PC-9 (cell line): ENCODE data around the gene TSPAN31. TPM values are rescaled to one million over a fixed set of nuclear protein-coding genes. Genes with fewer than 3 reads are reported as not detected.
A peak's percentile ranks its signal among the peaks of the same experiment; 100 is the strongest.

Experiments used
- BruUV-seq: library from RNA; stranded (reverse); fragments of 400-500 nt; replicated peaks from 2 replicates; lab custom pipeline; 2021; lab: Mats Ljungman, UMichigan
- CTCF ChIA-PET: fragments of 300-600 bp; sonication (Branson Sonifier 250); formaldehyde crosslinking; loops from one replicate; lab custom pipeline; 2022; ENCODE audit warnings: antibody characterized with exemption; lab: Charles Lee
- POLR2A ChIA-PET: fragments of 300-600 bp; sonication (Branson Sonifier 250); formaldehyde crosslinking; loops from one replicate; lab custom pipeline; 2022; ENCODE audit warnings: antibody characterized with exemption; ENCODE audit not compliant: unreplicated experiment; lab: Charles Lee
- DNase-seq, 2 experiments: peaks; one replicate each; pipeline versions ENCODE4 v3.0.0 to v3.0.0-alpha.2; 2015 to 2022; ENCODE audit warnings: mixed read lengths in 1 of 2
- H2AFZ ChIP-seq: fragments of 200-600 bp; sonication (generic); 2 replicates; pipeline ENCODE4 v1.8.1; 2017; ENCODE audit warnings: antibody characterized with exemption
- H3F3A ChIP-seq: fragments of 200-600 bp; sonication (generic); 2 replicates; pipeline ENCODE4 v1.8.1; 2017; ENCODE audit warnings: antibody characterized with exemption, mild to moderate bottlenecking, low read depth; ENCODE audit not compliant: insufficient read depth
- H3K27ac ChIP-seq: fragments of 200-600 bp; sonication (generic); 2 replicates; pipeline ENCODE4 v1.6.1; 2016; ENCODE audit warnings: mixed run types
- H3K27me3 ChIP-seq: fragments of 200-600 bp; sonication (generic); 2 replicates; pipeline ENCODE4 v1.6.1; 2016; ENCODE audit warnings: low read depth, mixed run types; ENCODE audit not compliant: insufficient read depth
- H3K36me3 ChIP-seq: fragments of 200-600 bp; sonication (generic); 2 replicates; pipeline ENCODE4 v1.6.1; 2016; ENCODE audit warnings: low read depth, mixed run types
- H3K4me1 ChIP-seq: fragments of 200-600 bp; sonication (generic); replicated peaks from 2 replicates; pipeline ENCODE4 v1.6.1; 2016; ENCODE audit warnings: mixed run types; ENCODE audit not compliant: insufficient read depth
- H3K4me2 ChIP-seq: fragments of 200-600 bp; sonication (generic); 2 replicates; pipeline ENCODE4 v1.6.1; 2017; ENCODE audit warnings: mixed run types
- H3K4me3 ChIP-seq: fragments of 200-600 bp; sonication (generic); 2 replicates; pipeline ENCODE4 v1.6.1; 2016; ENCODE audit warnings: mixed run types
- H3K79me2 ChIP-seq: fragments of 200-600 bp; sonication (generic); 2 replicates; pipeline ENCODE4 v1.6.1; 2017; ENCODE audit warnings: low read depth, mixed run types
- H3K9me2 ChIP-seq: fragments of 200-600 bp; sonication (generic); 2 replicates; pipeline ENCODE4 v1.8.1; 2017; ENCODE audit warnings: mild to moderate bottlenecking; ENCODE audit not compliant: insufficient read depth
- H3K9me3 ChIP-seq: fragments of 200-600 bp; sonication (generic); 2 replicates; pipeline ENCODE4 v1.8.1; 2016; ENCODE audit warnings: low read depth; ENCODE audit not compliant: insufficient read depth
- H4K20me1 ChIP-seq: fragments of 200-600 bp; sonication (generic); 2 replicates; pipeline ENCODE4 v1.8.1; 2017; ENCODE audit not compliant: insufficient read depth
- EZH2 ChIP-seq: fragments of 200-600 bp; sonication (generic); IDR thresholded peaks from 2 replicates; pipeline ENCODE4 v1.8.0; 2017; ENCODE audit warnings: antibody characterized with exemption, low read depth
- intact Hi-C: fragments of 100-400 bp; cut with micrococcal nuclease; formaldehyde crosslinking; loops from one replicate; pipeline ENCODE4 v1.10.0; 2022; ENCODE audit not compliant: unreplicated experiment
- total RNA-seq: library from RNA; stranded (reverse); gene quantifications from 2 replicates; pipeline ENCODE4 v1.2.3, GENCODE V29; 2021
- TF ChIP-seq, protein P1 (sequence below): fragments of 200-600 bp; sonication (generic); conservative IDR thresholded peaks from 2 replicates; pipeline ENCODE4 v1.6.1; 2017; ENCODE audit warnings: mixed run types, antibody characterized with exemption, mild to moderate bottlenecking, moderate library complexity

TSPAN31 gene
- total RNA-seq, 1 experiment from 2014 or later, result 18.2 TPM

DNA sequence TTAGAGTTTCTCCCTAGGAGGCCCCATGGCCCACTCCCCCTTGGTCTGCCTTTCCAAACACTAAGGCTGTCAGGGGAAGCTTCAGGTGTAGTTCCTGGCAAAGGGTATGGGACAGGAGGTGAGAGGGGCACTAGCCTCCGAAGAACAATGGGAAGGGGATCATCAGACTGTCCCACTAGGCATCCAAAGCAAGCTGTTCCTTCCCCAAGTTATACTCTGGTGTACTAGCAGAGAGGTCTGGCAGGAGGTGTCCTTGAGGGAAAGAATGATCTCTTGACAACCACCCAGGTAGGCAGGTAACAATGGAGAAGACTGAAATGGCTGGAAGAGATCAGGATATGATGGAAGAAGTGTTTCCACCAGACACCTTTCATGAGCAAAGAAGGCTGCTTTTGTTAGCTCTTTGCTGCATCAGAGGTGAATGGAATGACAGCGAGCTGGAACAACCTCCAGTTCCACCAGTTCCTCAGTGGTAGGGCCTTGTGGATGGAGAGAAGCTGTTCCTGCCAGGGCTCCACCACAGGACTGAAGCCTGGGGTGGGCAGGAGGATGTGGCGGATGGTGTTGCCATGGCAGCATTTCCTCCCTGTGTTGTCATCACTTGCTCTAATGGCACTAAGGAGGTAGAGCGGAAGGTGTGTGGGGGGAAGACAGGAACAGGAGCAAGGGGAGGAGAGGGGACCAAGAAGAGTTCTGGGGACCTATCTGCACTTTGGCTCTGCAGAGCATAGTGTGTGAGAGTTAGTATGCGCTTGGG is 4.0 kb upstream of the TSPAN31 start:
- Histone ChIP-seq H3K36me3 (no peaks in the 10 kb centered on the region), H3K9me3 (no peaks in the 10 kb centered on the region), H3K9me2 (no peaks in the 10 kb centered on the region), H3K4me3 (no peak overlapping the region), H2AFZ (no peak overlapping the region), H3K4me1 (peaks cover 10% of the 10 kb centered on the region), H3K27me3 (peaks cover 10% of the 10 kb centered on the region; the same call in 1 of the 2 replicates), H3K79me2 (peaks cover 5% of the 10 kb centered on the region), H4K20me1 (no peaks in the 10 kb centered on the region), H3K27ac (no peak overlapping the region), H3K4me2 (no peak overlapping the region), H3F3A (peaks cover 12% of the 10 kb centered on the region; the same call in 1 of the 2 replicates)
- BruUV-seq, result no TSS peak
- CTCF ChIA-PET, result no interaction called here
- no peak for DNase-seq
- intact Hi-C loops, result no loop called here
- POLR2A ChIA-PET, result interaction anchor here (0.6 to 0.7 kb wide), 2 partner anchors 19 to 282 kb away, joined by 3 read pairs; no protein-coding TSS in a partner anchor
- no peak for TF ChIP-seq EZH2
- TF ChIP-seq, protein P1, sequence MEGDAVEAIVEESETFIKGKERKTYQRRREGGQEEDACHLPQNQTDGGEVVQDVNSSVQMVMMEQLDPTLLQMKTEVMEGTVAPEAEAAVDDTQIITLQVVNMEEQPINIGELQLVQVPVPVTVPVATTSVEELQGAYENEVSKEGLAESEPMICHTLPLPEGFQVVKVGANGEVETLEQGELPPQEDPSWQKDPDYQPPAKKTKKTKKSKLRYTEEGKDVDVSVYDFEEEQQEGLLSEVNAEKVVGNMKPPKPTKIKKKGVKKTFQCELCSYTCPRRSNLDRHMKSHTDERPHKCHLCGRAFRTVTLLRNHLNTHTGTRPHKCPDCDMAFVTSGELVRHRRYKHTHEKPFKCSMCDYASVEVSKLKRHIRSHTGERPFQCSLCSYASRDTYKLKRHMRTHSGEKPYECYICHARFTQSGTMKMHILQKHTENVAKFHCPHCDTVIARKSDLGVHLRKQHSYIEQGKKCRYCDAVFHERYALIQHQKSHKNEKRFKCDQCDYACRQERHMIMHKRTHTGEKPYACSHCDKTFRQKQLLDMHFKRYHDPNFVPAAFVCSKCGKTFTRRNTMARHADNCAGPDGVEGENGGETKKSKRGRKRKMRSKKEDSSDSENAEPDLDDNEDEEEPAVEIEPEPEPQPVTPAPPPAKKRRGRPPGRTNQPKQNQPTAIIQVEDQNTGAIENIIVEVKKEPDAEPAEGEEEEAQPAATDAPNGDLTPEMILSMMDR, result no peak

DNA sequence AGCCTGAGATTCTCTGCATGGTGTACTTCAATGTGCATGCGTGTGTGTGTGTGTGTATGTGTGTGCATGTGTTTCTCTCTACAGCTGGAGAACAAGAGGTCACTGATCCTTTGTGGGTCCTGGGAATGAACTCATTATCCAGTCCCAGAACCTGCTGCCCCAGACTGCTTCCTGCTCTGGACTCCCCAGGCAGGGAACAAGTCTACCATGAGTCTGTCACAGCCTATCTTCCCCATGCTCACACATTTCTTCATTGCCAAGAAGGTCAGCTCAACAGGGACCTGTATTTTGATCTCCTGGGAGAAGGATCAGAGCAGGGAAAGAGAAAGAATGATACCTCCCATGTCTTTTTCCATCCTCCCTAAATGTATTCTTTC is 3.4 kb upstream of the TSPAN31 start:
- Histone ChIP-seq H3K27me3 (peaks cover 8% of the 10 kb centered on the region; the same call in 1 of the 2 replicates), H3K9me2 (no peaks in the 10 kb centered on the region), H2AFZ (no peak overlapping the region), H3K4me2 (peak overlapping the region; percentile 30; the same call in 1 of the 2 replicates), H3K9me3 (no peaks in the 10 kb centered on the region), H3F3A (peaks cover 17% of the 10 kb centered on the region), H4K20me1 (no peaks in the 10 kb centered on the region), H3K4me1 (peaks cover 13% of the 10 kb centered on the region), H3K27ac (no peak overlapping the region), H3K36me3 (no peaks in the 10 kb centered on the region), H3K79me2 (peaks cover 5% of the 10 kb centered on the region), H3K4me3 (no peak overlapping the region)
- TF ChIP-seq, protein P1, result no peak
- no peak for TF ChIP-seq EZH2
- DNase-seq, result no peak
- no TSS peak for BruUV-seq
- CTCF ChIA-PET, result no interaction called here
- intact Hi-C loops, result no loop called here
- POLR2A ChIA-PET, result interaction anchor here (0.6 to 0.7 kb wide), 2 partner anchors 18 to 283 kb away, joined by 3 read pairs; no protein-coding TSS in a partner anchor

DNA sequence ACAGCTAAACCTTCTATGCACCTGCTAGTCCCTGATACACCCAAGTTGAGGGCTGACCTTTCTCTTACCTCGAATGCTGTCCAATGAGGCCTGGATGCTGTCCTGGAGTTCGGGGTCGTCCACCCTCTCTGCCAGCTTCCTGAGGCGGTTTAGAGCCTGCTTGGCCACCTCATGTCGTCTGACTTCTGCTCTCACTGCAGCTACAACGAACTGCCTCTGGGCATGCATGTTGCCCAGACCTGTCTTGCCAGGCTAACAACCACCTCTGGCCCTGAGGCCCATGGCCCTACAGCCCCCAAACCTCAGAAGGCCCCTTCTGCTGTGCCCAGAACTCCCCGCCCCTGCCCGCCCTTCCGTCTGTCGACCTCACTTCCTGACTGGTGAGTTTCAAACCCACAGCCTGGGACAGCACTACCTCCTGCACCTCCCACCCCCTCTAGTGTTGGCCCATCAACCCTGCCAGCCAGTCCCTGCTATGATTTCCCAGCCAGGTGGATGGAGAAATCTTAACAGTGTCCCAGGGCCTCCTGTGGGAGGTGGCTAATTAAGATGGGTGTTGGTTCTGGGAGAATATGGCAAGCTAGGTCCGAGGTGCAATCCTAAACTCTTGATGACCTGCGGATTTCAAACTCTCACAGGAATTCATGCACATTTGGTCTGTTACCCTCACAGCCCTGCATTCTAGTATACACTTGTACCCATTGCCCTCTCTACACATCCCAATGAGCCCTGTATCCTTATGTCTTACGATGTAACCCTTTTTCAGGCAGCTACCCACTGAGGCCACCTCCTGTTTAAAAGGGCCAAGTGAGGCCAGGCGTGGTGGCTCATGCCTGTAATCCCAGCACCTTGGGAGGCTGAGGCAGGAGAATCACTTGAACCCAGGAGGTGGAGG is 2.7 kb upstream of the TSPAN31 start:
- peaks cover 18% of the 10 kb centered on the region for H3F3A ChIP-seq
- peaks cover 13% of the 10 kb centered on the region for H3K4me1 ChIP-seq
- no peak for TF ChIP-seq EZH2
- TF ChIP-seq, protein P1, result peak; percentile 27; the same call in 1 of the 2 replicates
- BruUV-seq, result no TSS peak
- no peak overlapping the region for H3K4me3 ChIP-seq
- 0 out of 2 replicates have a peak, but pooled peaks cover 1% of the 10 kb centered on the region for H3K27me3 ChIP-seq
- H3K79me2 ChIP-seq, result peaks cover 5% of the 10 kb centered on the region
- peak in 1 of 2 experiments; percentile 51 for DNase-seq
- POLR2A ChIA-PET, result no interaction called here
- no peaks in the 10 kb centered on the region for H3K9me3 ChIP-seq
- H4K20me1 ChIP-seq, result no peaks in the 10 kb centered on the region
- CTCF ChIA-PET, result no interaction called here
- no peak overlapping the region for H2AFZ ChIP-seq
- H3K27ac ChIP-seq, result no peak overlapping the region
- H3K4me2 ChIP-seq, result peak overlapping the region; percentile 30
- H3K36me3 ChIP-seq, result peaks cover 2% of the 10 kb centered on the region; the same call in 1 of the 2 replicates
- H3K9me2 ChIP-seq, result no peaks in the 10 kb centered on the region
- intact Hi-C loops, result no loop called here
